Fibroblast of the aortic adventitia (primary cell): Measurements from ENCODE around the gene MEX3A. TPM values are rescaled to one million over a fixed set of nuclear protein-coding genes. Genes with fewer than 3 reads are reported as not detected.
A peak's percentile ranks its signal among the peaks of the same experiment; 100 is the strongest.

ENCODE experiments used
- DNase-seq: peaks from one replicate; pipeline ENCODE4 v3.0.0-alpha.2; 2010; ENCODE audit warnings: low read depth
- H3K4me3 ChIP-seq: 2 replicates; pipeline ENCODE4 v1.5.1; 2011; ENCODE audit warnings: low read depth, mild to moderate bottlenecking, control low read depth, low read length, moderate library complexity
- CTCF ChIP-seq: IDR thresholded peaks from 2 replicates; pipeline ENCODE4 v1.5.1; 2011; ENCODE audit warnings: mild to moderate bottlenecking, low read length, control low read depth, inconsistent platforms; ENCODE audit not compliant: insufficient read depth
- total RNA-seq: library from RNA; depleted of rRNA; stranded (reverse); fragments of >200 nt; gene quantifications from 2 replicates; pipeline ENCODE4 v1.2.3, GENCODE V29; 2012; ENCODE audit warnings: low replicate concordance

The MEX3A gene
- total RNA-seq, 1 donor: 0.90 TPM

- H3K4me3 ChIP-seq: no peak overlapping the region
- DNase-seq: no peak
- no peak for TF ChIP-seq CTCF
Observed at GRCh38 chr1:156111355-156111962, 29.2 kb upstream of the MEX3A start.

- no peak for DNase-seq
- TF ChIP-seq CTCF: no peak
- H3K4me3 ChIP-seq: no peak overlapping the region
Observed at GRCh38 chr1:156110252-156110651, 28.0 kb upstream of the MEX3A start.

GRCh38 chr1:156108664-156109241, 26.5 kb upstream of the MEX3A start:
- DNase-seq: peak; percentile 43
- H3K4me3 ChIP-seq: no peak overlapping the region
- no peak for TF ChIP-seq CTCF

- DNase-seq: no peak
- TF ChIP-seq CTCF: no peak
- no peak overlapping the region for H3K4me3 ChIP-seq
Observed at GRCh38 chr1:156108057-156108456, 25.8 kb upstream of the MEX3A start.

- no peak overlapping the region for H3K4me3 ChIP-seq
- DNase-seq: peak; percentile 58
- no peak for TF ChIP-seq CTCF
Observed at GRCh38 chr1:156106624-156107488, 24.6 kb upstream of the MEX3A start.

- peak overlapping the region; percentile 52 for H3K4me3 ChIP-seq
- DNase-seq: peak; percentile 86
- peak; percentile 5 for TF ChIP-seq CTCF
Observed at GRCh38 chr1:156104861-156105832, 22.9 kb upstream of the MEX3A start.
